HCT116 (cell line): ENCODE data around the gene MAEA. TPM values are rescaled to one million over a fixed set of nuclear protein-coding genes. Genes with fewer than 3 reads are reported as not detected.

Experiments
- ATAC-seq: fragments of 200-7000 bp; cut with Tn5 transposase; 2 replicates; pipeline ENCODE4 v1.9.1; 2020; ENCODE audit warnings: mild to moderate bottlenecking, moderate library complexity
- BruUV-seq: library from RNA; stranded (reverse); fragments of 400-500 nt; replicated peaks from 2 replicates; lab custom pipeline; 2021; lab: Mats Ljungman, UMichigan
- CTCF ChIA-PET: fragments of 300-600 bp; sonication (Branson Sonifier 250); formaldehyde crosslinking; loops from one replicate; lab custom pipeline; 2021; ENCODE audit warnings: antibody characterized with exemption; lab: Charles Lee
- POLR2A ChIA-PET: fragments of 300-600, 350-600 bp; sonication (Branson Sonifier 250); formaldehyde crosslinking; loops from one replicate; lab custom pipeline; 2021; ENCODE audit warnings: antibody characterized with exemption; lab: Charles Lee
- RAD21 ChIA-PET, 2 experiments: fragments of 300-600 bp; sonication (Branson Sonifier 250); formaldehyde crosslinking; loops; one replicate each; lab custom pipeline; 2023; ENCODE audit warnings: low total read pairs in 2 of 2; ENCODE audit not compliant: uncharacterized antibody in 2 of 2, unreplicated experiment in 2 of 2, low non-redundant PET in 1 of 2; lab: Charles Lee
- DNase-seq: peaks from one replicate; pipeline ENCODE4 v3.0.0-alpha.2; 2010; ENCODE audit warnings: low read depth, low spot score
- H2AFZ ChIP-seq: fragments of 200-600 bp; shearing (Covaris generic), sonication (generic); 2 replicates; pipeline ENCODE4 v1.6.1; 2017; ENCODE audit warnings: low read depth, mixed run types, mixed read lengths, antibody characterized with exemption, low read length; ENCODE audit not compliant: poor library complexity, severe bottlenecking
- H3K27ac ChIP-seq: 2 replicates; pipeline ENCODE4 v1.5.1; 2012; ENCODE audit warnings: low read depth, low read length
- H3K27me3 ChIP-seq: fragments of 200-600 bp; sonication (generic); 2 replicates; pipeline ENCODE4 v1.6.1; 2016; ENCODE audit warnings: mixed run types, low read length, mixed read lengths; ENCODE audit not compliant: insufficient read depth
- H3K36me3 ChIP-seq, 2 experiments: fragments of 200-500 bp in 1 of 2; fragments of 200-600 bp in 1 of 2; sonication (Bioruptor generic) in 1 of 2; sonication (generic) in 1 of 2; 2 replicates each; pipeline versions ENCODE4 v1.5.1 to v1.6.1; 2014 to 2016; ENCODE audit warnings: low read length in 2 of 2, inconsistent platforms in 1 of 2, mixed read lengths in 1 of 2, mixed run types in 1 of 2; ENCODE audit not compliant: insufficient read depth in 2 of 2, control insufficient read depth in 1 of 2
- H3K4me1 ChIP-seq, 2 experiments: fragments of 200-600 bp in 1 of 2; sonication (generic) in 1 of 2; 2 replicates each; pipeline versions ENCODE4 v1.5.1 to v1.6.1; 2012 to 2017; ENCODE audit warnings: low read length in 2 of 2, inconsistent platforms in 1 of 2, mild to moderate bottlenecking in 1 of 2, mixed read lengths in 1 of 2, mixed run types in 1 of 2, moderate library complexity in 1 of 2; ENCODE audit not compliant: insufficient read depth in 2 of 2, control insufficient read depth in 1 of 2
- H3K4me2 ChIP-seq: fragments of 200-600 bp; sonication (generic); 2 replicates; pipeline ENCODE4 v1.6.1; 2017; ENCODE audit warnings: mixed run types, low read length, mixed read lengths
- H3K4me3 ChIP-seq, 2 experiments: fragments of 200-600 bp in 1 of 2; sonication (generic) in 1 of 2; replicated peaks in 1 of 2; 2 replicates each; pipeline ENCODE4 v1.5.1; 2011 to 2016; ENCODE audit warnings: low read length in 2 of 2, control low read depth in 1 of 2, low read depth in 1 of 2, mild to moderate bottlenecking in 1 of 2, mixed read lengths in 1 of 2, mixed run types in 1 of 2
- H3K79me2 ChIP-seq: fragments of 200-600 bp; sonication (generic); 2 replicates; pipeline ENCODE4 v1.6.1; 2017; ENCODE audit warnings: mild to moderate bottlenecking, mixed run types, low read length, moderate library complexity, mixed read lengths; ENCODE audit not compliant: insufficient read depth
- H3K9ac ChIP-seq: fragments of 200-600 bp; sonication (generic); 2 replicates; pipeline ENCODE4 v1.6.1; 2016; ENCODE audit warnings: low read length, mixed read lengths
- H3K9me2 ChIP-seq: fragments of 200-600 bp; sonication (generic), shearing (Covaris generic); 2 replicates; pipeline ENCODE4 v1.6.1; 2017; ENCODE audit warnings: mixed run types, mild to moderate bottlenecking, moderate library complexity; ENCODE audit not compliant: insufficient read depth
- H3K9me3 ChIP-seq, 2 experiments: fragments of 200-500 bp in 1 of 2; fragments of 200-600 bp in 1 of 2; sonication (Bioruptor generic) in 1 of 2; sonication (generic) in 1 of 2; 2 replicates each; pipeline ENCODE4 v1.6.1; 2014 to 2017; ENCODE audit warnings: low read length in 2 of 2, mixed read lengths in 2 of 2, inconsistent platforms in 1 of 2, low read depth in 1 of 2, mild to moderate bottlenecking in 1 of 2, mixed run types in 1 of 2, moderate library complexity in 1 of 2; ENCODE audit not compliant: control insufficient read depth in 1 of 2, insufficient read depth in 1 of 2
- H4K20me1 ChIP-seq: fragments of 200-600 bp; sonication (generic), shearing (Covaris generic); 2 replicates; pipeline ENCODE4 v1.6.1; 2017; ENCODE audit warnings: mixed run types, mild to moderate bottlenecking, moderate library complexity; ENCODE audit not compliant: insufficient read depth
- CBX3 ChIP-seq: IDR thresholded peaks from 2 replicates; pipeline ENCODE4 v1.6.1; 2012; ENCODE audit warnings: low read depth
- ELF1 ChIP-seq: IDR thresholded peaks from 2 replicates; pipeline ENCODE4 v1.6.1; 2012; ENCODE audit warnings: low read depth, borderline replicate concordance
- EZH2phosphoT487 ChIP-seq: fragments of 200-600 bp; IDR thresholded peaks from 2 replicates; pipeline ENCODE4 v1.6.1; 2018; ENCODE audit warnings: antibody characterized with exemption, borderline replicate concordance
- JUND ChIP-seq: IDR thresholded peaks from 2 replicates; pipeline ENCODE4 v1.6.1; 2012
- POLR2AphosphoS5 ChIP-seq: IDR thresholded peaks from 2 replicates; pipeline ENCODE4 v1.6.1; 2011; ENCODE audit warnings: mild to moderate bottlenecking, low read depth, low read length, moderate library complexity
- SP1 ChIP-seq: IDR thresholded peaks from 2 replicates; pipeline ENCODE4 v1.6.1; 2012; ENCODE audit warnings: low read depth
- SRF ChIP-seq: IDR thresholded peaks from 2 replicates; pipeline ENCODE4 v1.6.1; 2012; ENCODE audit warnings: low read depth
- ZFX ChIP-seq: fragments of 450-650 bp; IDR thresholded peaks from 2 replicates; pipeline ENCODE4 v1.6.1; 2017
- intact Hi-C: fragments of 100-400 bp; cut with micrococcal nuclease; formaldehyde crosslinking; loops from 2 replicates; pipeline ENCODE4 v1.10.0; 2022
- total RNA-seq: library from RNA; stranded (reverse); gene quantifications from one replicate; pipeline ENCODE4 v1.2.1, GENCODE V29; 2021; ENCODE audit not compliant: unreplicated experiment
- TF ChIP-seq, protein P1 (sequence below), 3 experiments: fragments of 200-600 bp in 1 of 3; sonication (generic) in 1 of 3; IDR thresholded peaks in 2 of 3; conservative IDR thresholded peaks in 1 of 3; 2 replicates each; pipeline ENCODE4 v1.5.1; 2012 to 2017; ENCODE audit warnings: low read depth in 2 of 3, low read length in 2 of 3, antibody characterized with exemption in 1 of 3, borderline replicate concordance in 1 of 3, control low read depth in 1 of 3, mild to moderate bottlenecking in 1 of 3, mixed read lengths in 1 of 3, mixed run types in 1 of 3, moderate library complexity in 1 of 3; ENCODE audit not compliant: insufficient read depth in 1 of 3
- TF ChIP-seq, protein P2 (sequence below): IDR thresholded peaks from 2 replicates; pipeline ENCODE4 v1.6.1; 2011; ENCODE audit warnings: mild to moderate bottlenecking, low read length, moderate library complexity; ENCODE audit not compliant: insufficient replicate concordance; ENCODE audit errors: extremely low read depth

The MAEA gene
- total RNA-seq, 1 experiment from 2014 or later = 88.3 TPM

DNA sequence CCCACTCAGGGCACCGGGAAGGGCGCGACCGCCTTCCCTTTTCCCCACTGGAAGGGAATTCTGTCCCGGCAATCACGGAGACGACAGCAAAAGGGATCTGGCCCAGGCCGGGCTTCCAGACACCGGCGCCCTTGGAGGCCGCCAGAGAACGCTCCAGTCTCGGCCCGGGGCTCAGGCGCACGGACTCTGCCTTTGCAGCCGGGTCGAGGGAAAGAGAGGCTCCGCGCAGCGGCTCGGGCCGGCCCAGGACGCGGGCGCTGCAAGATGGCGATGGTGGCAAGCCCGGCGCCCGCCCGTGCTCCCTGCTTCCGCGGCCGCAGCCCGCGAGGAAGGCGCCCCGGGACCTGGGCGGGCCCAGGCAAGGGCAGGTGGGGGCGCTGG, 41.8 kb upstream of the MAEA start:
- no peaks in the 10 kb centered on the region for H4K20me1 ChIP-seq
- no peak overlapping the region for H2AFZ ChIP-seq
- intact Hi-C loops = loop anchor here (1.0 kb wide), 1 partner anchor 99 kb away; the partner anchor contains the start of gene UVSSA
- ChIA-PET RAD21 (no interaction called here), POLR2A (interaction anchor here (2.0 kb wide), 1 partner anchor 98 kb away, joined by 8 read pairs; the partner anchor contains the start of gene UVSSA), CTCF (no interaction called here)
- H3K4me2 ChIP-seq = peak overlapping the region; percentile 96
- ATAC-seq (no peak), DNase-seq (no peak)
- no peaks in the 10 kb centered on the region for H3K27me3 ChIP-seq
- H3K27ac ChIP-seq = peak overlapping the region; percentile 100
- H3K9me3 ChIP-seq = no peaks in the 10 kb centered on the region; a peak in 1 of 4 replicates
- peaks cover 16 to 23% of the 10 kb centered on the region in 2 experiments for H3K4me1 ChIP-seq
- peak; percentile 88; the same call in 1 of the 2 replicates for TF ChIP-seq ZFX
- TF ChIP-seq, protein P1, sequence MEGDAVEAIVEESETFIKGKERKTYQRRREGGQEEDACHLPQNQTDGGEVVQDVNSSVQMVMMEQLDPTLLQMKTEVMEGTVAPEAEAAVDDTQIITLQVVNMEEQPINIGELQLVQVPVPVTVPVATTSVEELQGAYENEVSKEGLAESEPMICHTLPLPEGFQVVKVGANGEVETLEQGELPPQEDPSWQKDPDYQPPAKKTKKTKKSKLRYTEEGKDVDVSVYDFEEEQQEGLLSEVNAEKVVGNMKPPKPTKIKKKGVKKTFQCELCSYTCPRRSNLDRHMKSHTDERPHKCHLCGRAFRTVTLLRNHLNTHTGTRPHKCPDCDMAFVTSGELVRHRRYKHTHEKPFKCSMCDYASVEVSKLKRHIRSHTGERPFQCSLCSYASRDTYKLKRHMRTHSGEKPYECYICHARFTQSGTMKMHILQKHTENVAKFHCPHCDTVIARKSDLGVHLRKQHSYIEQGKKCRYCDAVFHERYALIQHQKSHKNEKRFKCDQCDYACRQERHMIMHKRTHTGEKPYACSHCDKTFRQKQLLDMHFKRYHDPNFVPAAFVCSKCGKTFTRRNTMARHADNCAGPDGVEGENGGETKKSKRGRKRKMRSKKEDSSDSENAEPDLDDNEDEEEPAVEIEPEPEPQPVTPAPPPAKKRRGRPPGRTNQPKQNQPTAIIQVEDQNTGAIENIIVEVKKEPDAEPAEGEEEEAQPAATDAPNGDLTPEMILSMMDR (IDR thresholded peaks at IDR 0.05 in 2 of 3, conservative IDR thresholded peaks at IDR 0.05 in 1 of 3; ENCODE audit: borderline replicate concordance in 1 of 3, insufficient read depth in 1 of 3, low read depth in 2 of 3, low read length in 2 of 3) = no peak
- H3K36me3 ChIP-seq = peaks cover 0 to 5% of the 10 kb centered on the region in 2 experiments; a peak in 1 of 4 replicates
- peak overlapping the region; percentile 86 to 90 for H3K4me3 ChIP-seq
- no TSS peak for BruUV-seq
- peak overlapping the region; percentile 99 for H3K9ac ChIP-seq
- peaks cover 62% of the 10 kb centered on the region for H3K79me2 ChIP-seq
- H3K9me2 ChIP-seq = no peaks in the 10 kb centered on the region

DNA sequence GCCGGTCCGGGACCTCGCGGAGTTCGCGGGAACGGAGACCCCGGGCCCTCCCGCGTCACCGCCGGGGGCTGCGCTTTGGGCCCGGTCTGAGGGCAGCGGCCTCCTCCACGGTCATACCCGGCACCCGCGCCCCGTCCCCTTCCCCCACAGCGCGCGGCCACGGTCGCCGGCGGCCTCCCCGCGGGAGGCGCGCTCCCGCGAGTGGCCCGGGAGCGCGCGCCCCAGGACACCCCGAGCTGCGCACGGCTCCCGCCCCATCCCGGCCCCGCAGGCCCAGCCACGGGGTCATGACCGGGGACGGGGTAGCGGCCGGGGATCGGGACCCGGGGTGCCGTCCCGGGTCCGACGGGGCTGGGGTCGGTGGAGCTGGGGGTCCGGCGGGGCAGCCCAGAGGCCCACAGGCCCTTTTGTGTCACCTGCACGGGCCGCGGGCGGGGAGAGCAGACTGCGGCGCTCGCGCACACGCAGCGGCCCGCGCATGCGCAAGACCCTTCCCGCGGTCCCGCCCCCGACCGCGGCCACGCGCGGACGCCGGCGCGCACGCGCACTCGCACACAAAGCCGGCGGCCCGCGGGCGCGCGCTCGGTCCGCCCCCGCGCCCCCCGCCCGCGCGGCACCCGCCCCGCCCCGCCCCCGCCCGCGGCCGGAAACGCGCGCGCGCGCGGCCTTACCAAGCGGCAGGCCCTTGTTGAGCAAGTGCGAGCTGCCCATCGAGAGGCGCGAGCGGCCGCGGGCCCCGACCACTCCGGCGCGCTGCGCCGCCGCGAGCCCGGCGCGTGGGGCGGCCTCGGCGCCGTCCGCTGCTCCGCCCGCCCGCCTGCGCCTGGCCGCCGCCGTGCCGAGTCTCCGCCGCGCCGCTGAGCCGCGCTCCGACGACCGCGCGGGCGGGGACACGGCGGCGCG, 41.2 kb upstream of the MAEA start, which contains the start of gene CTBP1:
Gene CTBP1 (minus strand): TSS at position 886 of the 903 bp plus-strand sequence. CDS start 7,799 bp downstream, outside the sequence.
- no peaks in the 10 kb centered on the region for H3K27me3 ChIP-seq
- CTCF ChIA-PET = interaction anchor here (0.6 kb wide), 1 partner anchor 41 kb away, joined by 3 read pairs; no protein-coding TSS in a partner anchor
- intact Hi-C loops = loop anchor here (1.0 kb wide), 1 partner anchor 99 kb away; the partner anchor contains the start of gene UVSSA
- TF ChIP-seq SP1 = no peak
- TF ChIP-seq CBX3 = no peak
- no peak for TF ChIP-seq JUND
- TF ChIP-seq EZH2phosphoT487 = no peak
- peak; percentile 69 for TF ChIP-seq POLR2AphosphoS5
- TF ChIP-seq SRF = no peak
- no peak for TF ChIP-seq ELF1
- TF ChIP-seq, protein P2, sequence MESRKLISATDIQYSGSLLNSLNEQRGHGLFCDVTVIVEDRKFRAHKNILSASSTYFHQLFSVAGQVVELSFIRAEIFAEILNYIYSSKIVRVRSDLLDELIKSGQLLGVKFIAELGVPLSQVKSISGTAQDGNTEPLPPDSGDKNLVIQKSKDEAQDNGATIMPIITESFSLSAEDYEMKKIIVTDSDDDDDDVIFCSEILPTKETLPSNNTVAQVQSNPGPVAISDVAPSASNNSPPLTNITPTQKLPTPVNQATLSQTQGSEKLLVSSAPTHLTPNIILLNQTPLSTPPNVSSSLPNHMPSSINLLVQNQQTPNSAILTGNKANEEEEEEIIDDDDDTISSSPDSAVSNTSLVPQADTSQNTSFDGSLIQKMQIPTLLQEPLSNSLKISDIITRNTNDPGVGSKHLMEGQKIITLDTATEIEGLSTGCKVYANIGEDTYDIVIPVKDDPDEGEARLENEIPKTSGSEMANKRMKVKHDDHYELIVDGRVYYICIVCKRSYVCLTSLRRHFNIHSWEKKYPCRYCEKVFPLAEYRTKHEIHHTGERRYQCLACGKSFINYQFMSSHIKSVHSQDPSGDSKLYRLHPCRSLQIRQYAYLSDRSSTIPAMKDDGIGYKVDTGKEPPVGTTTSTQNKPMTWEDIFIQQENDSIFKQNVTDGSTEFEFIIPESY = no peak

More for the DNA sequence above, 41.2 kb upstream of the MAEA start, which contains the start of gene CTBP1:
- peaks cover 16 to 23% of the 10 kb centered on the region in 2 experiments for H3K4me1 ChIP-seq
- peaks cover 0 to 5% of the 10 kb centered on the region in 2 experiments; a peak in 1 of 4 replicates for H3K36me3 ChIP-seq
- peak within 1 kb of the TSS; percentile 86 to 90 for H3K4me3 ChIP-seq
- ChIA-PET POLR2A (interaction anchor here (2.0 kb wide), 1 partner anchor 98 kb away, joined by 8 read pairs; the partner anchor contains the start of gene UVSSA), RAD21 (no interaction called here)
- BruUV-seq = no TSS peak
- peak within 1 kb of the TSS; percentile 96 for H3K4me2 ChIP-seq
- ATAC-seq = peak; percentile 67
- no peaks in the 10 kb centered on the region for H4K20me1 ChIP-seq
- DNase-seq = peak; percentile 59
- H3K9me3 ChIP-seq = no peaks in the 10 kb centered on the region; a peak in 1 of 4 replicates
- peak within 1 kb of the TSS; percentile 99 for H3K9ac ChIP-seq
- H3K27ac ChIP-seq = peak within 1 kb of the TSS; percentile 100
- H3K79me2 ChIP-seq = peaks cover 55% of the 10 kb centered on the region
- no peaks in the 10 kb centered on the region for H3K9me2 ChIP-seq
- H2AFZ ChIP-seq = no peak within 1 kb of the TSS
